Measurements from ENCODE around the gene OCIAD2.
"Not testable (repeated sequence)": the region's sequence is repeated elsewhere in the genome, so short reads cannot be mapped to it uniquely, and the experiment has no call there.

OCIAD2 gene

DNA sequence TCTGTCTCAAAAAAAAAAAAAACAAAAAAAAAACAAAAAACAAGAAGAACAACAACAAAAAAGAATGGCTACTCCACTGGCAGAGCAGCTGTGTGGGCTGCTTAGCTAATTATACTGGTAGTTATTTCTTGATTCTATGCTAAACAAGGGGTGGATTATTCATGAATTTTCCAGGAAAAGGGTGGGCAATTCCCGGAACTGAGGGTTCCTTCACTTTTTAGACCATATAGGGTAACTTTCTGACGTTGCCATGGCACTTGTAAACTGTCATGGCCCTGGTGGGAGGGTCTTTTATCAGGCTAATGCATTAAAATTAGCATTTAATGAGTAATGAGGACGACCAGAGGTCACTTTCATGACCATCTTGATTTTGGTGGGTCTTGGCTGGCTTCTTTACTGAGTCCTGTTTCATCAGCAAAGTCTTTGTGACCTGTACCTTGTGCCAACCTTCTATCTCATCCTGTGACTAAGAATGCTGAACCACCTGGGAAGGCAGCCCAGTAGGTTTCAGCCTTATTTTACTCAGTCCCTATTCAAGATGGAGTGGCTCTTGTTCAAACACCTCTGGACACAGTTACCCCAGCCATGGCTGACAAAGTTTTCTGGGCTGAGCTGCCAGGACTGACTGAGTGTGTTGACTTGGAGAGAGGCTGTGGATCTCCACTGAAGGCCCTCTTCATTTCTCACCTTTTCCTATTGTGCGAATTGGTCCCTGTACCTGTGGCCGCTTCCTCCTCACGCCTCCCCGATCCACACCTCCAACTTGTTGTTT, 1.3 kb upstream of the OCIAD2 start:
- DNase-seq (ENCODE audit: low read depth), result no peak

GRCh38 chr4:48905363-48906015, 1.1 kb downstream of the OCIAD2 start:
- DNase-seq (ENCODE audit: low read depth), result no peak

DNA sequence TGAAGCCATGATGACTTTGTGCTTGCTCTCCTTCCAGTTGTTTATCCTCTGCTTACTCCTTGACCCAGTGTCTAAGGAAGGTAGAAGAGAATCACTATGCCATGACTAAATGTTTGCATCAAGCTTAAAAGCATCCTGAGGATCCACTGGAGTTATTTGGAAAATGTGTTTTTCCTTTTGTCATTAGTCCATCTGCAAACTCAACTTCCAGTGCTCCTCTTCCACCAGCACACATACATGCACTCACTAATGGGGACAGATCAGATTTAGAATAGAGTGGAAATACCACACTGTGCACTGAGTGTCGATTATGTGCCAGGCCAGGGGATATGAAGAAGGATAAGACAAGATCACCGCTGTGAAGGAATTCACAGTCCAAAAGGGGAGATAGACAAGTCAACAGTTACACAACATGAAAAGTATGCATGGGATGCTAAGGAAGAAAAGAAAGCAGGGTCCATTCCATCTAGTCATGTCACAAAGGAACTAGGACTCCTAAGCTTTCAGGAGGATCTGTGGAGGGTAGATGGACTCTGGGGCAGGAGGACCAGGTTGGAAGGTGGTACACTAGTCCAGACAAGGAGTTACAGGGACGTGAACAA, 1.9 kb downstream of the OCIAD2 start:
- DNase-seq (ENCODE audit: low read depth), result no peak

DNA sequence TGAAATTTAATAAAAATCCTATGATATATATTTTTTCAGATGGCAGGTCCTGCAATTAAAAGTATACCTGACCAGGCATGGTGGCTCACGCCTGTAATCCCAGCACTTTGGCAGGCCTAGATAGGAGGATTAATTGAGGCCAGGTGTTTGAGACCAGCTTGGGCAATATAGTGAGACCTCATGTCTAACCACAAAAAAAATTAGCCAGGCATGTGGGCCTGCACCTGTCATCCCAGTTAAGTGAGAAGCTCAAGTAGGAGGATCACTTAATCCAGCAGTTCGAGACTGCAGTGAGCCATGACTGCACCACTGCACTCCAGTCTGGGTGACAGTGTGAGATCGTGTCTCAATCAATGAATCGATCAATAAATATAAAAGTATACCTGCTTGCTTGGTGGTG, 2.5 kb downstream of the OCIAD2 start:
- no peak for DNase-seq (ENCODE audit: low read depth)

DNA sequence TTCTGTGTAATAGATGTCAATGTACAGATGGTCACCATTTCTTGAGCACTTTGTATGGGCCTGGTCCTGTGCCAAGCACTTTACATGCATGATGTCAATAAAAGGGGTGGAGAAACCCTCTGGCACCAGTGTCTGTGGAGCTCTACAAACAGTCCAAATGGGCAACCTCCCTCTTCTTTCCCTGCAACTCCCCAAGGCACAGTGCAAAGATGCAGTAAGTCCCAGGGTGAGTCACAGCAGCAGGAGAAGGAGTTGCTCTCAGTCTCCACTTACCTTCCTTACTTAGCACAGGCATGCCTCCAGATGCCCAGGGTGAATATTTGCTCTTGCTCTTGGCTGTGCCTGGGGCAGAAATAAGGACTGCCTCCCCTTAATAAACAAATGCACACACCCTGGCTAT, 4.3 kb downstream of the OCIAD2 start:
- no peak for DNase-seq (ENCODE audit: low read depth)

DNA sequence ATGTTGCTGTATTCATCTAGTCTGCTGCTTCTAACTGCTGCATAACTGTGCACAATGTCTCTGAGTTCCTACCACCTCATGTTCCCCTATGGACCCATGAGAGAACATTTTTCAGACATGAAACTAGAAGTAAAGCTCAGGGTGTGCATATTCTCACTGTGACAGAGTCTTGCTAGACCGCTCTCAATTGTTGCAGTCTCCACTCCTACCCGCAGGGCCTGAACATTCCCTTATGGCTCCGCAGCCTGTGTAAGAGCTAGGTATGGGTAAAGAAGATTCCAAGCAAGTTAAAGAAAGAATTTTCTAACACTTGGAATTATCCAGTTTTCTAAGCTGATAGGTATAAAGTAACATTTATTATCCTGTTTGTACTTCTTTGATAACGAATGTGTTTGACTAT, 5.4 kb downstream of the OCIAD2 start:
- no peak for DNase-seq (ENCODE audit: low read depth)

GRCh38 chr4:48899950-48900349, 6.6 kb downstream of the OCIAD2 start:
- no peak for DNase-seq (ENCODE audit: low read depth)

- no peak for DNase-seq (ENCODE audit: low read depth)
These were observed 7.2 kb downstream of the OCIAD2 start for GRCh38 chr4:48899432-48899749.

- DNase-seq (ENCODE audit: low read depth), result no peak
These were observed 7.7 kb downstream of the OCIAD2 start for GRCh38 chr4:48898733-48899431.

- no peak for DNase-seq (ENCODE audit: low read depth)
These were observed 9.7 kb downstream of the OCIAD2 start for GRCh38 chr4:48896845-48897244.

GRCh38 chr4:48891028-48891619, 15.4 kb downstream of the OCIAD2 start:
- no peak for DNase-seq (ENCODE audit: low read depth)

GRCh38 chr4:48889750-48890149, 16.8 kb downstream of the OCIAD2 start:
- not testable (repeated sequence) for DNase-seq (ENCODE audit: low read depth)

DNA sequence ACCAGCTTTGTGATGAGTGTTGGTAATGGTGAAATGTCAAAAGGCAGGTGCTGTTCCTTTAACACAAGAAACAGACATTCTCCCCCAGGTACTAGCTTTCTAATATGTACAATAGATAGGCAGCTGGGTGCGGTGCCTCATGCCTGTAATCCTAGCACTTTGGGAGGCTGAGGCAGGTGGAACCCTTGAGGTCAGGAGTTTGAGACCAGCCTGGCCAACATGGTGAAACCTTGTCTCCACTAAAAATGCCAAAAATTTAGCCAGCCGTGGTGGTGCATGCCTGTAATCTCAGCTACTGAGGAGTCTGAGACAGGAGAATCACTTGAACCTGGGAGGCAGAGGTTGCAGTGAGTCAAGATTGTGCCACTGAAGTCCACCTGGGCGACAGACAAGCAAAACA, 24.9 kb downstream of the OCIAD2 start:
- DNase-seq (ENCODE audit: low read depth), result not testable (repeated sequence)

DNA sequence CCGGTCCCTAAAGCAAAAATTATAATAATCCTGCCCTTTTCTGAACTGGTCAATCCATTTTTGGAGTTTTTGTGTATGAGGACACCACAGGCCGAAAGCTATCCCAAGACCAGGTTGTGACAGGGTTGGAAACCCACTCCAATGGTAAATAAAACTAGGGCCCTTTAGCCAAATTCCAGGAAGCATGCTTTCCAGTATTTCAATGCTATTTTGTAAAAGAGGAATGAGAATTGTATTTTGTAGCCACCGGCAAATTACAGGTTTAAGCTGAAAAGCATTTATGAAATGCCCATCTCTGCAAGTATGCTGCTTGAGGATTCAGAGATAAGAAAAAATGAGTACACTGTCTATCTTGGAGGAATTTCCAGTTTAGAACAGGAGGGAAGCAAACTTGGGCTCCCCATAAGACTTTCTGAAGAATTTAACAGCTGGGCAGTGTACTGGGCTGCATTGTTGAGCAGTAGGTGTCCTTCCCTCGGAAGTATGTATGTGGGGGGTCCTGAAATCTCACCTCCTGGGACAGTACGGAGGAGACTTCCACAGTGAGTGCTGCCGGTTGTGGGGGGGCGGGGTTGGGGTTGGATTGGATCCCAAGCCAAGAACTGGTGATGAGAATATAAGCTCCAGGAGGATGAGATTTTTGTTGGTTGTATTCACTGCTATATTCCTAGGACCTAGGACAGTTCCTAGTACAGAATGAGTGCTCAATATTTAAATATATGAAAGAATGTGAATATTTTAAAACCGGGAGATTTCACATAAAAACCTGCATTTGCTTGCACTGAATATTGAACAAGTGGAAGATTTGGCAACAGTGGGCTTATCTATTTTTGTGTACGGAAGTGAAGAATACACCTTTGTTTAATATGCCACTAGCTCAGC, 26.8 kb downstream of the OCIAD2 start:
- DNase-seq (ENCODE audit: low read depth), result no peak

- DNase-seq (ENCODE audit: low read depth), result no peak
These were observed 28.6 kb downstream of the OCIAD2 start for GRCh38 chr4:48877827-48878535.

DNA sequence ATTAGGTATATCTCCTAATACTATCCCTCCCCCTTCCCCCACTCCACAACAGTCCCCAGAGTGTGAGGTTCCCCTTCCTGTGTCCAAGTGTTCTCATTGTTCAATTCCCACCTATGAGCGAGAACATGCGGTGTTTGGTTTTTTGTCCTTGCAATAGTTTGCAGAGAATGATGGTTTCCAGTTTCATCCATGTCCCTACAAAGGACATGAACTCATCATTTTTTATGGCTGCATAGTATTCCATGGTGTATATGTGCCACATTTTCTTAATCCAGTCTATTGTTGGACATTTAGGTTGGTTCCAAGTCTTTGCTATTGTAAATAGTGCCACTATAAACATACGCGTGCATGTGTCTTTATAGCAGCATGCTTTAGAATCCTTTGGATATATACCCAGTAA, 41.9 kb downstream of the OCIAD2 start:
- not testable (repeated sequence) for DNase-seq (ENCODE audit: low read depth)

DNA sequence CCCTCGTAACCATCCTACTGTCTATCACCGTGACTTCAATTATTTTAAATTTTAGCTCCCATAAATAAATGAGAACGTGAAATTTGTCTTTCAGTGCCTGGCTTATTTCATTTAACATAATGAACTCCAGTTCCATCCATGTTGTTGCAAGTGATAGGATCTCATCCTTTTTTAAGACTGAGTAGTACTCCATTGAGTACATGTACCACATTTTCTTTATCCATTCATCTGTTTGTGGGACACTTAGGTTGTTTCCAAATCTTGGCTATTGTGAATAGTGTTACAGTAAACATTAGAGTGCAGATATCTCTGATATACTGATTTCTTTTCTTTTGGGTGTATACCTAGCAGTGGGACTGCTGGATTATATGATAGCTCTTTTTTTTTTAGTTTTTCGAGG, 42.8 kb downstream of the OCIAD2 start:
- DNase-seq (ENCODE audit: low read depth), result no peak

DNA sequence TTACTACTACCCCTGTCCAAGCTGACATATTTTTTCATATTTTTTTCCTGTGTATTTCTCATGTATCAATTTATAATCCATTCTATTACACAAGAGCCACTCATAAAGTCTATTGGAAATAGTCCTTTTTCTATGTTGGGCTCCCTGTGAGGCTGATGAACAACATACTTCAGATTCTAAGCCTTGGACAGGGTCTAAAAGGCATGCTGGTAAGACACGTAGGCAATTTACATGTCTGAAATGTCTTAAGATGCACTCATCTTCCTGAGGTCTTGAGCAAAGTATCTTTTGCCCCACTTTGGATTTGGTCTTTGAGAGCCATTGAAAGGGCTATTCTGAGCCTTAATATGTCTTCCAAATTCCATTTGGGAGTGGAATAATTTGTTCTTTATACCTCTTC, 43.9 kb downstream of the OCIAD2 start:
- no peak for DNase-seq (ENCODE audit: low read depth)

DNA sequence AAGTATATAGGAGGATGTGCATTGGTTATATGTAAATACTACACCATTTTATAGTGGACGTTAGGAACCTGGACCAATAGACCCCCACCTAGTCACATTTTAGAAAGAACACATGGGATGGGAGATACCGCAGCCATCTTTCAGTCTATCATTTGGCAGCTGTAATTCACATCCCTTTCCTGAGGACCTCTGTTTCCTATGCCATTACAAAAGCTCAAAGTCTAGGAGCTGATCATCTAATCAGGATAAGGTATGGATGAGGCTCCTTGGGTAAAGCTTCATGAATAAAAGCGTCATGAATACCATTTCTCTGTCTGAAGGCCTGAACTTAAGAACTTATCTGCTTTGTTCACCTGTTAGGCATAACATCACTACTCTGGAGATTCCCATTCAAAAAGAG, 44.5 kb downstream of the OCIAD2 start:
- no peak for DNase-seq (ENCODE audit: low read depth)

GRCh38 chr4:48858130-48858529, 48.4 kb downstream of the OCIAD2 start:
- DNase-seq (ENCODE audit: low read depth), result no peak

DNA sequence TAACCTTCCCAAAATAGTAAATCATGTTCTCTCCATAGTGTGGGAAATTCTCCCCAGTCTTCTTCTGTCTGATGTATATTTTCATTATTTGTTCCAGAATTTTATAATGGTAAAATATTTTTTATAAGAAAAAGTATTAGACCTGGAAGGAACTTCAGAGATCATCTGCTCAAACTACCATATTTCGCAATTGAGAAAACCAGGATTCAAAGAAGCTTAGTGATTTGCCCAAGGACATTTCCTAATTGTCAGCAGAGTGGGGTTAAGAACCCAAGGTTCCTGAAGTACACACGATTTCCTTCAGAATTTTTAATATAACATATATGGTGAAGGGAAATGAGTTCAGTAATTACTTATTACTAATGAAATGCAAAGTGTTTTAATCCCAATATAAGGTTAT, 51.6 kb downstream of the OCIAD2 start:
- DNase-seq (ENCODE audit: low read depth), result no peak
